GM23338 (cell line): ENCODE measurements around the gene MTA3. TPM values are rescaled to one million over a fixed set of nuclear protein-coding genes. Genes with fewer than 3 reads are reported as not detected.

Source experiments
- ATAC-seq: fragments of 200-7000 bp; cut with Tn5 transposase; 3 replicates; pipeline ENCODE4 v1.9.1; 2020
- DNase-seq: peaks from one replicate; pipeline ENCODE4 v3.0.0-alpha.2; 2015; ENCODE audit warnings: low spot score
- H2AFZ ChIP-seq: fragments of 200-600 bp; sonication (generic); 2 replicates; pipeline ENCODE4 v1.8.0; 2016; ENCODE audit warnings: antibody characterized with exemption, mild to moderate bottlenecking, moderate library complexity
- H3F3A ChIP-seq: fragments of 200-600 bp; sonication (generic); replicated peaks from 2 replicates; pipeline ENCODE4 v1.8.0; 2017; ENCODE audit warnings: antibody characterized with exemption, mixed run types, low read depth
- H3K27ac ChIP-seq: fragments of 200-600 bp; sonication (generic); 2 replicates; pipeline ENCODE4 v1.6.1; 2016; ENCODE audit warnings: low read depth
- H3K27me3 ChIP-seq: fragments of 200-600 bp; sonication (generic); 2 replicates; pipeline ENCODE4 v1.8.0; 2016; ENCODE audit warnings: mild to moderate bottlenecking, mixed run types, moderate library complexity; ENCODE audit not compliant: insufficient read depth
- H3K36me3 ChIP-seq: fragments of 200-600 bp; sonication (generic); 2 replicates; pipeline ENCODE4 v1.8.0; 2016; ENCODE audit warnings: mild to moderate bottlenecking; ENCODE audit not compliant: insufficient read depth
- H3K4me1 ChIP-seq: fragments of 200-600 bp; sonication (generic); 2 replicates; pipeline ENCODE4 v1.8.0; 2016; ENCODE audit warnings: mild to moderate bottlenecking, moderate library complexity; ENCODE audit not compliant: insufficient read depth
- H3K4me2 ChIP-seq: fragments of 200-600 bp; sonication (generic); 2 replicates; pipeline ENCODE4 v1.7.1; 2017; ENCODE audit warnings: mixed run types
- H3K4me3 ChIP-seq: fragments of 200-600 bp; sonication (generic); 2 replicates; pipeline ENCODE4 v1.6.1; 2016; ENCODE audit warnings: mixed run types
- H3K79me2 ChIP-seq: fragments of 200-600 bp; sonication (generic); replicated peaks from 2 replicates; pipeline ENCODE4 v1.8.0; 2017; ENCODE audit warnings: mild to moderate bottlenecking; ENCODE audit not compliant: insufficient read depth
- H3K9me2 ChIP-seq: fragments of 200-600 bp; sonication (generic); 2 replicates; pipeline ENCODE4 v1.8.0; 2017; ENCODE audit not compliant: insufficient read depth
- H4K20me1 ChIP-seq: fragments of 200-600 bp; sonication (generic); replicated peaks from 2 replicates; pipeline ENCODE4 v1.8.0; 2017; ENCODE audit warnings: mild to moderate bottlenecking; ENCODE audit not compliant: insufficient read depth
- H3K27ac Mint-ChIP-seq: 2 replicates; pipeline ENCODE4 v1.8.0; 2020; ENCODE audit warnings: inconsistent platforms, mild to moderate bottlenecking, moderate library complexity, mixed read lengths
- H3K27me3 Mint-ChIP-seq: 3 replicates; pipeline ENCODE4 v1.8.0; 2022; ENCODE audit warnings: low read depth, mild to moderate bottlenecking, moderate library complexity, mixed read lengths, inconsistent platforms; ENCODE audit not compliant: insufficient read depth, poor library complexity
- H3K36me3 Mint-ChIP-seq: 3 replicates; pipeline ENCODE4 v1.8.0; 2021; ENCODE audit warnings: low read depth, mild to moderate bottlenecking, inconsistent platforms, moderate library complexity, mixed read lengths
- H3K4me1 Mint-ChIP-seq: 3 replicates; pipeline ENCODE4 v1.8.0; 2020; ENCODE audit warnings: mild to moderate bottlenecking, inconsistent platforms, mixed read lengths
- H3K4me3 Mint-ChIP-seq: 3 replicates; pipeline ENCODE4 v1.8.0; 2021; ENCODE audit warnings: moderate library complexity, mild to moderate bottlenecking, inconsistent platforms, mixed read lengths
- H3K9me3 Mint-ChIP-seq: 3 replicates; pipeline ENCODE4 v1.8.0; 2020; ENCODE audit warnings: moderate library complexity, mild to moderate bottlenecking, inconsistent platforms, mixed read lengths
- CREB1 ChIP-seq: fragments of 250-450 bp; sonication (Bioruptor Pico); IDR thresholded peaks from 2 replicates; pipeline ENCODE4 v1.5.0; 2020; ENCODE audit warnings: low read depth, mild to moderate bottlenecking, moderate library complexity
- EZH2 ChIP-seq: fragments of 200-600 bp; sonication (generic); IDR thresholded peaks from one replicate; pipeline ENCODE4 v1.8.0; 2017; ENCODE audit warnings: antibody characterized with exemption, mild to moderate bottlenecking, low read depth; ENCODE audit not compliant: unreplicated experiment
- EZH2phosphoT487 ChIP-seq: fragments of 200-600 bp; sonication (generic); IDR thresholded peaks from one replicate; pipeline ENCODE4 v1.8.1; 2018; ENCODE audit warnings: antibody characterized with exemption; ENCODE audit not compliant: unreplicated experiment
- JUNB ChIP-seq: IDR thresholded peaks from one replicate; pipeline ENCODE4 v1.6.1; 2016; ENCODE audit warnings: antibody characterized with exemption; ENCODE audit not compliant: unreplicated experiment
- NANOG ChIP-seq: IDR thresholded peaks from 2 replicates; pipeline ENCODE4 v1.6.1; 2016; ENCODE audit warnings: antibody characterized with exemption, borderline replicate concordance
- POLR2AphosphoS5 ChIP-seq: IDR thresholded peaks from 2 replicates; pipeline ENCODE4 v1.6.1; 2016; ENCODE audit warnings: antibody characterized with exemption, low read depth
- STAT1 ChIP-seq: IDR thresholded peaks from one replicate; pipeline ENCODE4 v1.6.1; 2016; ENCODE audit warnings: antibody characterized with exemption; ENCODE audit not compliant: unreplicated experiment
- ZNF114 ChIP-seq: fragments of 250-450 bp; sonication (Bioruptor Pico); IDR thresholded peaks from 2 replicates; pipeline ENCODE4 v1.5.0; 2020; ENCODE audit warnings: mild to moderate bottlenecking, moderate library complexity
- ZNF331 ChIP-seq: fragments of 250-450 bp; sonication (Bioruptor Pico); IDR thresholded peaks from 2 replicates; pipeline ENCODE4 v1.5.0; 2020; ENCODE audit warnings: low read depth, mild to moderate bottlenecking, moderate library complexity
- polyA plus RNA-seq: library from polyadenylated mRNA; unstranded; fragments of >200 nt; fragmentation: Nextera tagmentation; extraction: Ambion mirVana; gene quantifications from 2 replicates; pipeline ENCODE4 v1.2.1, GENCODE V29; 2016
- total RNA-seq: library from RNA; depleted of rRNA; stranded (reverse); fragments of >200 nt; shearing (Covaris generic); gene quantifications from 2 replicates; pipeline ENCODE4 v1.2.3, GENCODE V29; 2014
- TF ChIP-seq, protein P1 (sequence below): IDR thresholded peaks from 2 replicates; pipeline ENCODE4 v1.6.1; 2016; ENCODE audit warnings: antibody characterized with exemption
- TF ChIP-seq, protein P2 (sequence below): IDR thresholded peaks from one replicate; pipeline ENCODE4 v1.6.1; 2018; ENCODE audit warnings: antibody characterized with exemption; ENCODE audit not compliant: unreplicated experiment
- TF ChIP-seq, protein P3 (sequence below): fragments of 250-450 bp; sonication (Bioruptor Pico); IDR thresholded peaks from 2 replicates; pipeline ENCODE4 v1.5.0; 2020; ENCODE audit warnings: mild to moderate bottlenecking, moderate library complexity
- TF ChIP-seq, protein P4 (sequence below), 2 experiments: fragments of 200-600 bp in 1 of 2; sonication (generic) in 1 of 2; conservative IDR thresholded peaks; 2 replicates each; pipeline versions ENCODE4 v1.5.1 to v1.6.1; 2016 to 2017; ENCODE audit warnings: antibody characterized with exemption in 2 of 2, low read depth in 2 of 2, mild to moderate bottlenecking in 2 of 2, moderate library complexity in 1 of 2

MTA3 gene
- total and polyA plus RNA-seq, 2 experiments from 2014 or later, result 162 to 208 TPM

- Histone ChIP-seq H3K4me2 (no peak overlapping the region), H3F3A (0 out of 2 replicates have a peak, but pooled peaks cover 10% of the 10 kb centered on the region), H3K9me2 (no peaks in the 10 kb centered on the region), H3K27ac (peak overlapping the region; percentile 52; the same call in 1 of the 2 replicates), H3K27me3 (no peaks in the 10 kb centered on the region), H4K20me1 (peaks cover 39% of the 10 kb centered on the region), H3K79me2 (peaks cover 84% of the 10 kb centered on the region), H2AFZ (no peak overlapping the region), H3K4me3 (no peak overlapping the region), H3K36me3 (peaks cover 47% of the 10 kb centered on the region), H3K4me1 (peaks cover 14% of the 10 kb centered on the region)
- Mint-ChIP-seq H3K36me3 (peaks cover 78% of the 10 kb centered on the region), H3K27ac (no peak overlapping the region), H3K4me3 (no peak overlapping the region), H3K4me1 (peaks cover 18% of the 10 kb centered on the region), H3K27me3 (peaks cover 16% of the 10 kb centered on the region), H3K9me3 (no peaks in the 10 kb centered on the region)
- no peak for DNase-seq
- no peak for ATAC-seq
- TF ChIP-seq NANOG (no peak), ZNF114 (CRISPR knock-in tag) (no peak), CREB1 (CRISPR knock-in tag) (no peak), ZNF331 (no peak), STAT1 (no peak), EZH2phosphoT487 (no peak), JUNB (no peak), POLR2AphosphoS5 (no peak), EZH2 (no peak)
- TF ChIP-seq, protein P1, sequence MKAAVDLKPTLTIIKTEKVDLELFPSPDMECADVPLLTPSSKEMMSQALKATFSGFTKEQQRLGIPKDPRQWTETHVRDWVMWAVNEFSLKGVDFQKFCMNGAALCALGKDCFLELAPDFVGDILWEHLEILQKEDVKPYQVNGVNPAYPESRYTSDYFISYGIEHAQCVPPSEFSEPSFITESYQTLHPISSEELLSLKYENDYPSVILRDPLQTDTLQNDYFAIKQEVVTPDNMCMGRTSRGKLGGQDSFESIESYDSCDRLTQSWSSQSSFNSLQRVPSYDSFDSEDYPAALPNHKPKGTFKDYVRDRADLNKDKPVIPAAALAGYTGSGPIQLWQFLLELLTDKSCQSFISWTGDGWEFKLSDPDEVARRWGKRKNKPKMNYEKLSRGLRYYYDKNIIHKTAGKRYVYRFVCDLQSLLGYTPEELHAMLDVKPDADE, result no peak
- TF ChIP-seq, protein P2, sequence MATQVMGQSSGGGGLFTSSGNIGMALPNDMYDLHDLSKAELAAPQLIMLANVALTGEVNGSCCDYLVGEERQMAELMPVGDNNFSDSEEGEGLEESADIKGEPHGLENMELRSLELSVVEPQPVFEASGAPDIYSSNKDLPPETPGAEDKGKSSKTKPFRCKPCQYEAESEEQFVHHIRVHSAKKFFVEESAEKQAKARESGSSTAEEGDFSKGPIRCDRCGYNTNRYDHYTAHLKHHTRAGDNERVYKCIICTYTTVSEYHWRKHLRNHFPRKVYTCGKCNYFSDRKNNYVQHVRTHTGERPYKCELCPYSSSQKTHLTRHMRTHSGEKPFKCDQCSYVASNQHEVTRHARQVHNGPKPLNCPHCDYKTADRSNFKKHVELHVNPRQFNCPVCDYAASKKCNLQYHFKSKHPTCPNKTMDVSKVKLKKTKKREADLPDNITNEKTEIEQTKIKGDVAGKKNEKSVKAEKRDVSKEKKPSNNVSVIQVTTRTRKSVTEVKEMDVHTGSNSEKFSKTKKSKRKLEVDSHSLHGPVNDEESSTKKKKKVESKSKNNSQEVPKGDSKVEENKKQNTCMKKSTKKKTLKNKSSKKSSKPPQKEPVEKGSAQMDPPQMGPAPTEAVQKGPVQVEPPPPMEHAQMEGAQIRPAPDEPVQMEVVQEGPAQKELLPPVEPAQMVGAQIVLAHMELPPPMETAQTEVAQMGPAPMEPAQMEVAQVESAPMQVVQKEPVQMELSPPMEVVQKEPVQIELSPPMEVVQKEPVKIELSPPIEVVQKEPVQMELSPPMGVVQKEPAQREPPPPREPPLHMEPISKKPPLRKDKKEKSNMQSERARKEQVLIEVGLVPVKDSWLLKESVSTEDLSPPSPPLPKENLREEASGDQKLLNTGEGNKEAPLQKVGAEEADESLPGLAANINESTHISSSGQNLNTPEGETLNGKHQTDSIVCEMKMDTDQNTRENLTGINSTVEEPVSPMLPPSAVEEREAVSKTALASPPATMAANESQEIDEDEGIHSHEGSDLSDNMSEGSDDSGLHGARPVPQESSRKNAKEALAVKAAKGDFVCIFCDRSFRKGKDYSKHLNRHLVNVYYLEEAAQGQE, result no peak
- TF ChIP-seq, protein P3, sequence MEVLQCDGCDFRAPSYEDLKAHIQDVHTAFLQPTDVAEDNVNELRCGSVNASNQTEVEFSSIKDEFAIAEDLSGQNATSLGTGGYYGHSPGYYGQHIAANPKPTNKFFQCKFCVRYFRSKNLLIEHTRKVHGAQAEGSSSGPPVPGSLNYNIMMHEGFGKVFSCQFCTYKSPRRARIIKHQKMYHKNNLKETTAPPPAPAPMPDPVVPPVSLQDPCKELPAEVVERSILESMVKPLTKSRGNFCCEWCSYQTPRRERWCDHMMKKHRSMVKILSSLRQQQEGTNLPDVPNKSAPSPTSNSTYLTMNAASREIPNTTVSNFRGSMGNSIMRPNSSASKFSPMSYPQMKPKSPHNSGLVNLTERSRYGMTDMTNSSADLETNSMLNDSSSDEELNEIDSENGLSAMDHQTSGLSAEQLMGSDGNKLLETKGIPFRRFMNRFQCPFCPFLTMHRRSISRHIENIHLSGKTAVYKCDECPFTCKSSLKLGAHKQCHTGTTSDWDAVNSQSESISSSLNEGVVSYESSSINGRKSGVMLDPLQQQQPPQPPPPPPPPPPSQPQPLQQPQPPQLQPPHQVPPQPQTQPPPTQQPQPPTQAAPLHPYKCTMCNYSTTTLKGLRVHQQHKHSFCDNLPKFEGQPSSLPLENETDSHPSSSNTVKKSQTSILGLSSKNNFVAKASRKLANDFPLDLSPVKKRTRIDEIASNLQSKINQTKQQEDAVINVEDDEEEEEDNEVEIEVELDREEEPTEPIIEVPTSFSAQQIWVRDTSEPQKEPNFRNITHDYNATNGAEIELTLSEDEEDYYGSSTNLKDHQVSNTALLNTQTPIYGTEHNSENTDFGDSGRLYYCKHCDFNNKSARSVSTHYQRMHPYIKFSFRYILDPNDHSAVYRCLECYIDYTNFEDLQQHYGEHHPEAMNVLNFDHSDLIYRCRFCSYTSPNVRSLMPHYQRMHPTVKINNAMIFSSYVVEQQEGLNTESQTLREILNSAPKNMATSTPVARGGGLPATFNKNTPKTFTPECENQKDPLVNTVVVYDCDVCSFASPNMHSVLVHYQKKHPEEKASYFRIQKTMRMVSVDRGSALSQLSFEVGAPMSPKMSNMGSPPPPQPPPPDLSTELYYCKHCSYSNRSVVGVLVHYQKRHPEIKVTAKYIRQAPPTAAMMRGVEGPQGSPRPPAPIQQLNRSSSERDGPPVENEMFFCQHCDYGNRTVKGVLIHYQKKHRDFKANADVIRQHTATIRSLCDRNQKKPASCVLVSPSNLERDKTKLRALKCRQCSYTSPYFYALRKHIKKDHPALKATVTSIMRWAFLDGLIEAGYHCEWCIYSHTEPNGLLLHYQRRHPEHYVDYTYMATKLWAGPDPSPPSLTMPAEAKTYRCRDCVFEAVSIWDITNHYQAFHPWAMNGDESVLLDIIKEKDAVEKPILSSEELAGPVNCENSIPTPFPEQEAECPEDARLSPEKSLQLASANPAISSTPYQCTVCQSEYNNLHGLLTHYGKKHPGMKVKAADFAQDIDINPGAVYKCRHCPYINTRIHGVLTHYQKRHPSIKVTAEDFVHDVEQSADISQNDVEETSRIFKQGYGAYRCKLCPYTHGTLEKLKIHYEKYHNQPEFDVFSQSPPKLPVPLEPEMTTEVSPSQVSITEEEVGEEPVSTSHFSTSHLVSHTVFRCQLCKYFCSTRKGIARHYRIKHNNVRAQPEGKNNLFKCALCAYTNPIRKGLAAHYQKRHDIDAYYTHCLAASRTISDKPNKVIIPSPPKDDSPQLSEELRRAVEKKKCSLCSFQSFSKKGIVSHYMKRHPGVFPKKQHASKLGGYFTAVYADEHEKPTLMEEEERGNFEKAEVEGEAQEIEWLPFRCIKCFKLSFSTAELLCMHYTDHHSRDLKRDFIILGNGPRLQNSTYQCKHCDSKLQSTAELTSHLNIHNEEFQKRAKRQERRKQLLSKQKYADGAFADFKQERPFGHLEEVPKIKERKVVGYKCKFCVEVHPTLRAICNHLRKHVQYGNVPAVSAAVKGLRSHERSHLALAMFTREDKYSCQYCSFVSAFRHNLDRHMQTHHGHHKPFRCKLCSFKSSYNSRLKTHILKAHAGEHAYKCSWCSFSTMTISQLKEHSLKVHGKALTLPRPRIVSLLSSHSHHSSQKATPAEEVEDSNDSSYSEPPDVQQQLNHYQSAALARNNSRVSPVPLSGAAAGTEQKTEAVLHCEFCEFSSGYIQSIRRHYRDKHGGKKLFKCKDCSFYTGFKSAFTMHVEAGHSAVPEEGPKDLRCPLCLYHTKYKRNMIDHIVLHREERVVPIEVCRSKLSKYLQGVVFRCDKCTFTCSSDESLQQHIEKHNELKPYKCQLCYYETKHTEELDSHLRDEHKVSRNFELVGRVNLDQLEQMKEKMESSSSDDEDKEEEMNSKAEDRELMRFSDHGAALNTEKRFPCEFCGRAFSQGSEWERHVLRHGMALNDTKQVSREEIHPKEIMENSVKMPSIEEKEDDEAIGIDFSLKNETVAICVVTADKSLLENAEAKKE (CRISPR knock-in tag), result no peak
- TF ChIP-seq, protein P4, sequence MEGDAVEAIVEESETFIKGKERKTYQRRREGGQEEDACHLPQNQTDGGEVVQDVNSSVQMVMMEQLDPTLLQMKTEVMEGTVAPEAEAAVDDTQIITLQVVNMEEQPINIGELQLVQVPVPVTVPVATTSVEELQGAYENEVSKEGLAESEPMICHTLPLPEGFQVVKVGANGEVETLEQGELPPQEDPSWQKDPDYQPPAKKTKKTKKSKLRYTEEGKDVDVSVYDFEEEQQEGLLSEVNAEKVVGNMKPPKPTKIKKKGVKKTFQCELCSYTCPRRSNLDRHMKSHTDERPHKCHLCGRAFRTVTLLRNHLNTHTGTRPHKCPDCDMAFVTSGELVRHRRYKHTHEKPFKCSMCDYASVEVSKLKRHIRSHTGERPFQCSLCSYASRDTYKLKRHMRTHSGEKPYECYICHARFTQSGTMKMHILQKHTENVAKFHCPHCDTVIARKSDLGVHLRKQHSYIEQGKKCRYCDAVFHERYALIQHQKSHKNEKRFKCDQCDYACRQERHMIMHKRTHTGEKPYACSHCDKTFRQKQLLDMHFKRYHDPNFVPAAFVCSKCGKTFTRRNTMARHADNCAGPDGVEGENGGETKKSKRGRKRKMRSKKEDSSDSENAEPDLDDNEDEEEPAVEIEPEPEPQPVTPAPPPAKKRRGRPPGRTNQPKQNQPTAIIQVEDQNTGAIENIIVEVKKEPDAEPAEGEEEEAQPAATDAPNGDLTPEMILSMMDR (conservative IDR thresholded peaks at IDR 0.05; ENCODE audit: low read depth in 2 of 2), result no peak
Observed at GRCh38 chr2:42572297-42573081, 4.1 kb downstream of the MTA3 start.
